Keratinocyte (primary cell): Measurements from ENCODE around the gene SMIM14. TPM values are rescaled to one million over a fixed set of nuclear protein-coding genes. Genes with fewer than 3 reads are reported as not detected.

Source experiments
- DNase-seq: peaks from one replicate; pipeline ENCODE4 v3.0.0-alpha.2; 2011; ENCODE audit warnings: low read depth, missing footprints, low spot score
- FAIRE-seq: peaks from 2 replicates; lab custom pipeline; 2011; peaks lifted over from hg19 to GRCh38; lab: Jason Lieb, UNC
- H2AFZ ChIP-seq: 2 replicates; pipeline ENCODE4 v1.6.0; 2012; ENCODE audit warnings: low read length, control low read depth, inconsistent platforms; ENCODE audit not compliant: control insufficient read depth
- H3K27ac ChIP-seq: 2 replicates; pipeline ENCODE4 v1.5.1; 2011; ENCODE audit warnings: low read length; ENCODE audit not compliant: control insufficient read depth, insufficient read depth
- H3K27me3 ChIP-seq: 3 replicates; pipeline ENCODE4 v1.6.0; 2011; ENCODE audit warnings: low read length; ENCODE audit not compliant: control insufficient read depth, insufficient read depth; ENCODE audit errors: extremely low read depth
- H3K36me3 ChIP-seq, 2 experiments: 2 replicates in 1 of 2; 3 replicates in 1 of 2; pipeline ENCODE4 v1.5.1; 2011; ENCODE audit warnings: low read length in 2 of 2, mild to moderate bottlenecking in 1 of 2; ENCODE audit not compliant: control insufficient read depth in 2 of 2, insufficient read depth in 2 of 2; ENCODE audit errors: extremely low read depth in 1 of 2
- H3K4me1 ChIP-seq: 3 replicates; pipeline ENCODE4 v1.5.1; 2011; ENCODE audit warnings: low read length; ENCODE audit not compliant: control insufficient read depth, insufficient read depth; ENCODE audit errors: extremely low read depth
- H3K4me2 ChIP-seq: 3 replicates; pipeline ENCODE4 v1.6.0; 2011; ENCODE audit warnings: low read depth, low read length; ENCODE audit not compliant: control insufficient read depth, insufficient read depth; ENCODE audit errors: extremely low read depth
- H3K4me3 ChIP-seq, 3 experiments: fragments of 200-600 bp in 1 of 3; sonication (generic) in 1 of 3; 2 replicates in 2 of 3; 3 replicates in 1 of 3; pipeline ENCODE4 v1.5.1; 2011 to 2016; ENCODE audit warnings: low read length in 3 of 3, mild to moderate bottlenecking in 3 of 3, control low read depth in 2 of 3, inconsistent platforms in 1 of 3, low read depth in 1 of 3, mixed read lengths in 1 of 3, mixed run types in 1 of 3, moderate library complexity in 1 of 3; ENCODE audit not compliant: control insufficient read depth in 2 of 3, insufficient read depth in 2 of 3; ENCODE audit errors: extremely low read depth in 1 of 3
- H3K79me2 ChIP-seq: 2 replicates; pipeline ENCODE4 v1.6.0; 2012; ENCODE audit warnings: low read length; ENCODE audit not compliant: control insufficient read depth, insufficient read depth
- H3K9ac ChIP-seq: 3 replicates; pipeline ENCODE4 v1.6.0; 2011; ENCODE audit warnings: low read length; ENCODE audit not compliant: control insufficient read depth, insufficient read depth; ENCODE audit errors: extremely low read depth
- H3K9me1 ChIP-seq: 3 replicates; pipeline ENCODE4 v1.6.0; 2011; ENCODE audit warnings: low read length; ENCODE audit not compliant: control insufficient read depth, insufficient read depth; ENCODE audit errors: extremely low read depth
- H3K9me3 ChIP-seq: 2 replicates; pipeline ENCODE4 v1.5.1; 2012; ENCODE audit warnings: low read depth, low read length; ENCODE audit not compliant: control insufficient read depth
- H4K20me1 ChIP-seq: 3 replicates; pipeline ENCODE4 v1.6.0; 2011; ENCODE audit warnings: low read length; ENCODE audit not compliant: control insufficient read depth, insufficient read depth; ENCODE audit errors: extremely low read depth
- CTCF ChIP-seq, 3 experiments: IDR thresholded peaks in 1 of 3; conservative IDR thresholded peaks in 1 of 3; optimal IDR thresholded peaks in 1 of 3; 2 replicates in 2 of 3; 3 replicates in 1 of 3; pipeline versions ENCODE3 to v1.5.1; 2011; ENCODE audit warnings: low read length in 3 of 3, mild to moderate bottlenecking in 3 of 3, moderate library complexity in 2 of 3, control low read depth in 1 of 3, inconsistent platforms in 1 of 3; ENCODE audit not compliant: insufficient read depth in 2 of 3; ENCODE audit errors: extremely low read depth in 1 of 3
- EZH2 ChIP-seq: IDR thresholded peaks from one replicate; pipeline ENCODE4 v1.6.1; 2012; ENCODE audit warnings: inconsistent platforms, mild to moderate bottlenecking, low read length, moderate library complexity
- dilution Hi-C: fragments of 300-500 bp; cut with MboI; formaldehyde crosslinking; loops from one replicate; pipeline ENCODE4 v1.7.0; 2020; ENCODE audit warnings: low sequenced_read_pairs; ENCODE audit not compliant: extremely low pct_ligation_motif_present
- polyA plus RNA-seq, 5 experiments: library from polyadenylated mRNA; depleted of rRNA in 3 of 5; stranded (reverse) in 3 of 5; stranded (forward) in 1 of 5; unstranded in 1 of 5; fragments of >200 nt; gene quantifications; 1 replicate in 1 of 5; 2 replicates in 3 of 5; 3 replicates in 1 of 5; pipeline versions ENCODE4 v1.2.1 to v1.2.3, GENCODE V29; 2011 to 2012; ENCODE audit warnings: missing spikeins in 2 of 5, low read depth in 1 of 5, low replicate concordance in 1 of 5

SMIM14 gene
- polyA plus RNA-seq, 1 donor (not counting 4 experiments of a cell fraction or from before 2014, with no cell fraction given), result 13.9 TPM

DNA sequence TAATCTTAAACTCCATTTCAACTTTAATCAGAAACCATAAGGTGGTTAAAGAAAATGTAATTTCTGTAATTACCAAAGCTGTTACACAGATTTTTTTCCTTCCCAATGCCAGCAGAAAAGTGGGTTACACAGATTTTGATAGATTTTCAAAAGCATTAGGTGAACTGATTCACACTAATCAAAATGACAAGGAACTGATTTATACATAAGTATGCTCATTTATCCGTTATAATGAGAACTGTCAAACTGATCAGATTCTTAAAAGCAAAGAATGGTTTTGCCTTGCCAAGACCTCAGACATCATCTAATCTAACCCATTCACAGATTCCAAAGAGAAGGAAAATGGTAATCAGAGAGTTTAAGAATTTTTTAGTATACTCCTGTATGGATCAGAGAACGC is 116.6 kb downstream of the SMIM14 start:
- Histone ChIP-seq H2AFZ (no peak overlapping the region), H3K9me1 (no peaks in the 10 kb centered on the region), H3K36me3 (peaks cover 4 to 10% of the 10 kb centered on the region in 2 experiments), H3K4me2 (no peak overlapping the region), H3K9ac (no peak overlapping the region), H3K27ac (no peak overlapping the region), H3K9me3 (no peaks in the 10 kb centered on the region), H3K79me2 (peaks cover 42% of the 10 kb centered on the region), H3K4me1 (no peaks in the 10 kb centered on the region), H3K27me3 (no peaks in the 10 kb centered on the region), H3K4me3 (no peak overlapping the region), H4K20me1 (no peaks in the 10 kb centered on the region)
- DNase-seq, result no peak
- FAIRE-seq, result no peak
- dilution Hi-C loops, result no loop called here
- TF ChIP-seq CTCF (optimal IDR thresholded peaks at IDR 0.05 in 1 of 3, IDR thresholded peaks at IDR 0.05 in 1 of 3, conservative IDR thresholded peaks at IDR 0.05 in 1 of 3; ENCODE audit: extremely low read depth in 1 of 3, insufficient read depth in 2 of 3, low read length in 3 of 3) (no peak), EZH2 (no peak)

DNA sequence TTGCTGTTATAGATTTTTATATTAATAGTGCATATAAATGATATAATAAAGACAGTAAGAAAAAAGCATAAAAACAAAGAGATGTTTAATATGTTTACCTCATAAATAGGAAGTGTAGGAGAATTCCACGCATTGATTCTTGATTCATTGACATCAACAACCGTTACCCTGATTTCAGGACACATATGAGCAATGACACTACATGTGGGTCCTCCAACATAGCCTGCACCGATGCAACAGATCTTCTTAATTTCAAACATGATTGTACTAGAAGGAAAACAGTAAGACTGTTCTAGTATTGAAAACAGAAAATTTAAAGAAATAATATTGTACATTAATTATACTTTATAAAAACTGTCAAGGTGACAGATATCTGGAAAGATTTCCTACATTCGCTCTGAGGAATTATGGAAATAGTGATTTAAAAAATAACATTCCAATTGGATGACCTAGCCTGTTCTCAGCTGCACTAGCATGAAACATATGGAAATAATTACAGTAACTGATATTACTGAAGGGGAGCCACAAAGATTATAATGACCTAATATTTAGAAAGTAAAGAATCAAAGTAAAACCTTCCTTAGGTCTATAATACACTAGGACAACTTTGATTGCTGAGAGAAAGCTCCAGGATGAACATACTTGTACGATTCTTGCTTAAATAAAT is 117.3 kb downstream of the SMIM14 start:
- TF ChIP-seq CTCF (optimal IDR thresholded peaks at IDR 0.05 in 1 of 3, IDR thresholded peaks at IDR 0.05 in 1 of 3, conservative IDR thresholded peaks at IDR 0.05 in 1 of 3; ENCODE audit: extremely low read depth in 1 of 3, insufficient read depth in 2 of 3, low read length in 3 of 3), result no peak
- TF ChIP-seq EZH2, result no peak
- Histone ChIP-seq H3K4me2 (no peak overlapping the region), H3K4me1 (no peaks in the 10 kb centered on the region), H3K9me3 (no peaks in the 10 kb centered on the region), H3K4me3 (no peak overlapping the region), H3K9me1 (no peaks in the 10 kb centered on the region), H3K9ac (no peak overlapping the region), H3K79me2 (peaks cover 35% of the 10 kb centered on the region), H3K27me3 (no peaks in the 10 kb centered on the region), H3K36me3 (peaks cover 4 to 10% of the 10 kb centered on the region in 2 experiments), H2AFZ (no peak overlapping the region), H4K20me1 (no peaks in the 10 kb centered on the region), H3K27ac (no peak overlapping the region)
- DNase-seq, result no peak
- FAIRE-seq, result no peak
- dilution Hi-C loops, result no loop called here
